IgD-negative memory B cell (primary cell): Measurements from ENCODE around the gene RHOD. TPM values are rescaled to one million over a fixed set of nuclear protein-coding genes. Genes with fewer than 3 reads are reported as not detected.

Experiments
- H3K27ac Mint-ChIP-seq, 3 donors: one replicate each; pipeline ENCODE4 v1.8.0; 2020 to 2022; ENCODE audit warnings: mild to moderate bottlenecking in 3 of 3, mixed read lengths in 3 of 3, moderate library complexity in 1 of 3
- H3K27me3 Mint-ChIP-seq: one replicate; pipeline ENCODE4 v1.8.0; 2021; ENCODE audit warnings: mixed read lengths
- H3K36me3 Mint-ChIP-seq: one replicate; pipeline ENCODE4 v1.8.0; 2020; ENCODE audit warnings: mild to moderate bottlenecking, mixed read lengths
- H3K4me1 Mint-ChIP-seq, 3 donors: one replicate each; pipeline ENCODE4 v1.8.0; 2020 to 2022; ENCODE audit warnings: mixed read lengths in 3 of 3, mild to moderate bottlenecking in 1 of 3
- H3K4me3 Mint-ChIP-seq, 4 donors: one replicate each; pipeline ENCODE4 v1.8.0; 2020 to 2022; ENCODE audit warnings: mild to moderate bottlenecking in 4 of 4, mixed read lengths in 4 of 4, moderate library complexity in 3 of 4
- H3K9me3 Mint-ChIP-seq, 3 donors: one replicate each; pipeline ENCODE4 v1.8.0; 2020 to 2021; ENCODE audit warnings: mixed read lengths in 3 of 3, mild to moderate bottlenecking in 1 of 3
- polyA plus RNA-seq: library from polyadenylated mRNA; unstranded; fragments of 300-500 nt; fragmentation: Illumina TruSeq; gene quantifications from one replicate; pipeline ENCODE4 v1.2.3, GENCODE V29; 2021

Gene RHOD, protein sequence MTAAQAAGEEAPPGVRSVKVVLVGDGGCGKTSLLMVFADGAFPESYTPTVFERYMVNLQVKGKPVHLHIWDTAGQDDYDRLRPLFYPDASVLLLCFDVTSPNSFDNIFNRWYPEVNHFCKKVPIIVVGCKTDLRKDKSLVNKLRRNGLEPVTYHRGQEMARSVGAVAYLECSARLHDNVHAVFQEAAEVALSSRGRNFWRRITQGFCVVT
- 0.54 TPM for polyA plus RNA-seq

DNA sequence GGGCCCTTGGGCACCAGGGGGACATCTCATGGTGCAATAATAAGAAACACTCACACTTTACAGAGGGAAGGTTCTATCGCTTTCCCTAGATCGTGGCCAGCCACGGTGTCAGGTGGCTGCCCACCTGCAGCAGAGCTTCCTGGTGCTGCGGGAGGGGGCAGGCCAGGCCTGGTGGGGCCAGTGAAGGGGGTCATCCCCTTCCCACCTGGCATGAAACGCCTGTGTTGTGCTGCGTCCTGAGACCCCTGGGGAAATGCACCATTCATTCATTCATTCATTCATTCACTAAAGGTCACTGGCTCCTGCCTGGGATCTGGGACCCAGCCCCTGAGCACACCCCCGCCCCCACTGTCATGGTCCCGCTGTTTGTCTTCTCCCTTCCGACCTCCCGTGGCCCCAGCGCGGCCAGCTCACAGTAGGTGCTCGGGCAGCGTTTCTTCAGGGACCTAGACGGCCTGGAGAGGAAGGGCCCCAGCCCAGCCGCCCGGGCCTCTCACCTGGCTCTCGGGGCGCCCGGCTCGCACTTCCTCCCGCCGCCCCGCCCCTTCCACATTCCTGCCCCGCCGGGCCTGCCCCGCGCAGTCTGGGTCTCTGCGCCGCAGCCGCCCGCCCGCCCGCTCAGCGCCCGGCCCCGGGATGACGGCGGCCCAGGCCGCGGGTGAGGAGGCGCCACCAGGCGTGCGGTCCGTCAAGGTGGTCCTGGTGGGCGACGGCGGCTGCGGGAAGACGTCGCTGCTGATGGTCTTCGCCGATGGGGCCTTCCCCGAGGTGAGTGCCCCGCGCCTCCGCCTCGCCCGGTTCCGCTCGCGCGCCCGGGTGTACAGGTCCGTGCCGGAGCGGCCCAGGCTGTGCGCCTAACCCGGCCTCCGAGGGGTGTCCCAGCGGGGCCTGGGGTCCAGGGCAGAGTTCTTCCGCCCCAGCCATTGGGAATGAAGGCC lies at the start of gene RHOD:
Gene RHOD, plus strand, starts transcription at position 581 of the 938 bp plus-strand sequence. Its CDS starts 56 bp downstream, at position 637.
- H3K27ac Mint-ChIP-seq: peak within 1 kb of the TSS in 1 of 3 donors; percentile 16

GRCh38 chr11:67007126-67007525 lies 49.5 kb upstream of the RHOD start:
- no peak overlapping the region for H3K27ac Mint-ChIP-seq
- peaks cover 2% of the 10 kb centered on the region for H3K27me3 Mint-ChIP-seq
- H3K36me3 Mint-ChIP-seq: no peaks in the 10 kb centered on the region
- H3K9me3 Mint-ChIP-seq: no peaks in the 10 kb centered on the region
- no peak overlapping the region for H3K4me3 Mint-ChIP-seq
- peaks cover 0 to 1% (median 1%) of the 10 kb centered on the region in 3 donors for H3K4me1 Mint-ChIP-seq

More for the DNA sequence above, at the start of gene RHOD:
- Mint-ChIP-seq H3K36me3 (no peaks in the 10 kb centered on the region), H3K4me3 (peak within 1 kb of the TSS; percentile 61 to 86 (median 81)), H3K4me1 (peaks cover 0 to 9% (median 4%) of the 10 kb centered on the region in 3 donors), H3K9me3 (no peaks in the 10 kb centered on the region), H3K27me3 (peaks cover 18% of the 10 kb centered on the region)

DNA sequence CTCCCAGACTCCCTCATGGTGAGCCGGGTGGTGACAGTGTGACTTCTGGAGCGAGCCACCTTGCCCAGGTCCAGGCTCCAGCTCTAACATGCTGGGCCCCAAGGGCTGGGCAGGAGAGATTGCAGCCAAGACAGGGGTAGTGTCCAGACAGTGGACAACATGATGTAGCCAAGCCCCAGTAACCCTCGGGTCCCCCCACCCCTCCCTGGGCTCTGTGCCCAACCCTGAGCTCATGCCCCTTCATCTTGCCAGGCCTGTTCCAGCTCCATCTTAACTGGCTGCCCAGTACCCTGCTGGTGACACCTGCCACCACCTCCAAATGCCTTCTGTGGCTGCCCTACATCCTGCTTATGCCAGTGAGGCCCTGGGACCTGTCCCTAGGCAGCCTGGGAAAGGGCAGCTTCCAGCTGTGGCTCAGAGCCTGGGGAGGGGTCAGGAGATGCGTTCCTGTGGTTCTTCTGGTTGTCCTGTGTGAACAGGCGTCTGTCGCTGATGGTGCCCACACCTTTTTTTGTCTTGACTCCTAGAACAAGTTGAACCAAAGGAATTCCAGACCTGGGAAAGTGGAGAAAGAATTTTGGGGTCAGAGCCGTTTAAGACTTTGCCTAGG lies 46.2 kb upstream of the RHOD start:
- Mint-ChIP-seq H3K4me1 (peaks cover 0 to 1% (median 1%) of the 10 kb centered on the region in 3 donors), H3K9me3 (no peaks in the 10 kb centered on the region), H3K27ac (no peak overlapping the region), H3K27me3 (peaks cover 20% of the 10 kb centered on the region), H3K4me3 (no peak overlapping the region), H3K36me3 (no peaks in the 10 kb centered on the region)

- H3K36me3 Mint-ChIP-seq: no peaks in the 10 kb centered on the region
- peaks cover 0 to 4% (median 0%) of the 10 kb centered on the region in 3 donors for H3K4me1 Mint-ChIP-seq
- H3K27ac Mint-ChIP-seq: no peak overlapping the region
- peaks cover 24% of the 10 kb centered on the region for H3K27me3 Mint-ChIP-seq
- peaks cover 0 to under 1% (median 0%) of the 10 kb centered on the region in 3 donors for H3K9me3 Mint-ChIP-seq
- H3K4me3 Mint-ChIP-seq: no peak overlapping the region
Measured at GRCh38 chr11:67013511-67014045, 43.1 kb upstream of the RHOD start.

- Mint-ChIP-seq H3K4me3 (no peak overlapping the region), H3K36me3 (no peaks in the 10 kb centered on the region), H3K4me1 (peaks cover 0 to 4% (median 0%) of the 10 kb centered on the region in 3 donors), H3K27me3 (peaks cover 29% of the 10 kb centered on the region), H3K9me3 (peaks cover 2 to 5% (median 4%) of the 10 kb centered on the region in 3 donors), H3K27ac (no peak overlapping the region)
Measured at GRCh38 chr11:67014343-67014742, 42.3 kb upstream of the RHOD start.

GRCh38 chr11:67015048-67015447 lies 41.6 kb upstream of the RHOD start:
- Mint-ChIP-seq H3K4me1 (peaks cover 0 to 4% (median 0%) of the 10 kb centered on the region in 3 donors), H3K27ac (no peak overlapping the region), H3K36me3 (no peaks in the 10 kb centered on the region), H3K27me3 (peaks cover 31% of the 10 kb centered on the region), H3K9me3 (peaks cover 2 to 5% (median 4%) of the 10 kb centered on the region in 3 donors), H3K4me3 (no peak overlapping the region)

DNA sequence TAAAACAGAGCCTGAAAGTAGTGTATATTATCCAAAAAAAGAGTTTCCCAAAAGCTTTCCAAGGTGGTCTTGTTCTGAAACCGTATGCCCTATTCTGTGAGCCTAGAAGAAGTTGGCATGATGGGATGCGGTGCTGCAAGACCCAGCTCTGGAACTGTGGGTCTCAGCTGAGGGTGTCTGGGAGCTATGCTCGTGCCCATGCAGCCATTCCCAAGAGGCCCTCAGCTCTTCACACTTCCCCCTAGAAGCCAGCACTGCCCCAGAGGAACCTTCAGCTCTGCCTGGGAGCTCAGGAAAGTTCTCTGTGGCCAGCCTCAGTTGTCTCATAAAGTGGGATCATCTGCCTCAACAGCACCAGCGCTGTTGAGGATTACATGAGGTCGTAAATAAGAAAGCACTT lies 40.1 kb upstream of the RHOD start:
- Mint-ChIP-seq H3K9me3 (peaks cover 2 to 7% (median 4%) of the 10 kb centered on the region in 3 donors), H3K4me1 (peaks cover 0 to 4% (median 0%) of the 10 kb centered on the region in 3 donors), H3K36me3 (no peaks in the 10 kb centered on the region), H3K27ac (no peak overlapping the region), H3K4me3 (no peak overlapping the region), H3K27me3 (peaks cover 45% of the 10 kb centered on the region)

GRCh38 chr11:67020949-67021348 lies 35.7 kb upstream of the RHOD start:
- H3K4me1 Mint-ChIP-seq: peaks cover 11 to 16% (median 14%) of the 10 kb centered on the region in 3 donors
- H3K36me3 Mint-ChIP-seq: no peaks in the 10 kb centered on the region
- peaks cover 60% of the 10 kb centered on the region for H3K27me3 Mint-ChIP-seq
- H3K9me3 Mint-ChIP-seq: peaks cover 2 to 7% (median 4%) of the 10 kb centered on the region in 3 donors
- no peak overlapping the region for H3K27ac Mint-ChIP-seq
- H3K4me3 Mint-ChIP-seq: peak overlapping the region in 2 of 4 donors; percentile 22 to 52

- peak overlapping the region in 2 of 4 donors; percentile 32 to 54 for H3K4me3 Mint-ChIP-seq
- H3K27me3 Mint-ChIP-seq: peaks cover 65% of the 10 kb centered on the region
- H3K9me3 Mint-ChIP-seq: peaks cover 2 to 7% (median 4%) of the 10 kb centered on the region in 3 donors
Measured at GRCh38 chr11:67022341-67022933, 34.2 kb upstream of the RHOD start.

GRCh38 chr11:67022961-67023956 lies 33.4 kb upstream of the RHOD start, which contains the start of gene SYT12:
Gene SYT12 (plus strand): TSS chr11:67023134. CDS start chr11:67030145, 7,011 bp downstream.
- no peak within 1 kb of the TSS for H3K27ac Mint-ChIP-seq
- H3K9me3 Mint-ChIP-seq: peaks cover 2 to 7% (median 4%) of the 10 kb centered on the region in 3 donors
- H3K4me1 Mint-ChIP-seq: peaks cover 17 to 27% (median 24%) of the 10 kb centered on the region in 3 donors
- peaks cover 71% of the 10 kb centered on the region for H3K27me3 Mint-ChIP-seq
- H3K36me3 Mint-ChIP-seq: no peaks in the 10 kb centered on the region
- H3K4me3 Mint-ChIP-seq: peak within 1 kb of the TSS in 2 of 4 donors; percentile 32 to 54

More at GRCh38 chr11:67022341-67022933, 34.2 kb upstream of the RHOD start:
- Mint-ChIP-seq H3K4me1 (peaks cover 11 to 19% (median 16%) of the 10 kb centered on the region in 3 donors), H3K27ac (no peak overlapping the region), H3K36me3 (no peaks in the 10 kb centered on the region)

- Mint-ChIP-seq H3K4me3 (peak overlapping the region in 1 of 4 donors; percentile 27), H3K9me3 (peaks cover 0 to 3% (median under 1%) of the 10 kb centered on the region in 3 donors), H3K4me1 (peaks cover 17 to 30% (median 27%) of the 10 kb centered on the region in 3 donors), H3K36me3 (no peaks in the 10 kb centered on the region), H3K27me3 (peaks cover 68% of the 10 kb centered on the region), H3K27ac (no peak overlapping the region)
Measured at GRCh38 chr11:67023957-67024353, 32.7 kb upstream of the RHOD start.

GRCh38 chr11:67024410-67024809 lies 32.2 kb upstream of the RHOD start:
- H3K4me3 Mint-ChIP-seq: peak overlapping the region in 2 of 4 donors; percentile 30 to 71
- H3K9me3 Mint-ChIP-seq: peaks cover 0 to 2% (median 0%) of the 10 kb centered on the region in 3 donors
- peaks cover 17 to 30% (median 27%) of the 10 kb centered on the region in 3 donors for H3K4me1 Mint-ChIP-seq
- H3K27ac Mint-ChIP-seq: peak overlapping the region in 1 of 3 donors; percentile 29
- H3K36me3 Mint-ChIP-seq: no peaks in the 10 kb centered on the region
- peaks cover 66% of the 10 kb centered on the region for H3K27me3 Mint-ChIP-seq

GRCh38 chr11:67024966-67025365 lies 31.7 kb upstream of the RHOD start:
- H3K4me3 Mint-ChIP-seq: peak overlapping the region in 1 of 4 donors; percentile 68
- H3K9me3 Mint-ChIP-seq: peaks cover 0 to 2% (median 0%) of the 10 kb centered on the region in 3 donors
- no peaks in the 10 kb centered on the region for H3K36me3 Mint-ChIP-seq
- H3K27me3 Mint-ChIP-seq: peaks cover 68% of the 10 kb centered on the region
- H3K4me1 Mint-ChIP-seq: peaks cover 15 to 30% (median 27%) of the 10 kb centered on the region in 3 donors
- peak overlapping the region in 2 of 3 donors; percentile 29 to 63 for H3K27ac Mint-ChIP-seq
